ENCODE data around the gene HAUS3.
A peak's percentile ranks its signal among the peaks of the same experiment; 100 is the strongest.
"Not testable (repeated sequence)": the region's sequence is repeated elsewhere in the genome, so short reads cannot be mapped to it uniquely, and the experiment has no call there.

The HAUS3 gene

DNA sequence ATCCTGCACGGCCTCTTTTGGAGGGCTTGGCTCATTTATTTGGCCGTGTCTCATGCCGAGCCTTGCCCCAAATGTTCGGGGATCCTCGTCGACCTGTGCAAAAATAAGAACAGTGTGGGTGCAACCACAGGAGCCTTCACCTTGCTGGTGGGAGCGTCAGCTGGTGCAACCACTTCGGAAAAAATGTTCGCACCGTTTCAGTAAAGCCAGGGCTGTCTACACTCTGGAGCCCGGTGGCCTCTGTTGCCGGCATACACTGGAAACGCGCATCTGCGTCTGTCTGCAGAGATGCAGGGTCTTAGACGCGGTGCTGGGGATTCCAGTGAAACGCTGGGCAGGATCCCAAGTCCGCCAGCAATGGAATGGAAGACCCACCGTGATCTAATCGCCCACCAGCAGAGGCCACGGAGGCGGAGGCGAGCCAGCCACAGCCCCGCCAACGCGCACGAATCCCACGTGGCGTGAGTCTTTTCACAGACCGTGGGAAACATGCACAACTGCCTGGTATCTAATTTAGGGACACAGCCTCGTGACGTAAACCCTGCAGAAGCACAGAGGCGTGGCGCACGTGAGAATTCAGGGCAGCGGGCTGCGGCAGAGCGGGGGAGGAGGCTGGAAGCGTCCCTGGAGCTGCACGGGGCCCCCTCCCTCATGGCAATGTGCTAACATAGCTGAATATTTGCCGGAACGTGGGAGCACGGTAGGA is 33.8 kb upstream of the HAUS3 start:
- no peak overlapping the region for H2AFZ ChIP-seq (ENCODE audit: low read length)
- no peaks in the 10 kb centered on the region for H3K36me3 ChIP-seq (replicated peaks in 1 of 2; ENCODE audit: control insufficient read depth in 2 of 2, insufficient read depth in 2 of 2, low read length in 2 of 2)
- WGBS, 2 donors (ENCODE audit: extremely low coverage in 2 of 2, insufficient read length in 2 of 2, insufficient replicate concordance in 1 of 2), result no CpG with 5 or more reads among the region's 44 CpGs
- peak overlapping the region; percentile 61 for H2BK120ac ChIP-seq (ENCODE audit: low read depth, low read length)
- no peak overlapping the region for H3K27ac ChIP-seq (replicated peaks; ENCODE audit: low read length)
- H4K91ac ChIP-seq (ENCODE audit: low read depth, low read length, poor library complexity), result peak overlapping the region; percentile 17
- H2AK5ac ChIP-seq (ENCODE audit: low read depth, low read length), result peak overlapping the region; percentile 63
- H2BK5ac ChIP-seq (ENCODE audit: low read length), result peak overlapping the region; percentile 39
- no peak overlapping the region for H3K4me2 ChIP-seq (ENCODE audit: insufficient read depth, low read length, poor library complexity, severe bottlenecking)
- H3K4ac ChIP-seq (ENCODE audit: low read length), result no peak overlapping the region
- H3K27me3 ChIP-seq (ENCODE audit: control insufficient read depth in 3 of 3, insufficient read depth in 3 of 3, low read depth in 1 of 3, low read length in 3 of 3), result peaks cover 0 to 32% (median 0%) of the 10 kb centered on the region in 3 experiments
- H4K8ac ChIP-seq (ENCODE audit: low read depth, low read length), result no peak overlapping the region
- no peak overlapping the region for H3K4me3 ChIP-seq (ENCODE audit: low read length in 2 of 2)
- DNase-seq (ENCODE audit: low spot score), result no peak
- peak overlapping the region; percentile 22 for H2BK12ac ChIP-seq (ENCODE audit: low read length)
- H3K9me3 ChIP-seq (replicated peaks in 1 of 2; ENCODE audit: control insufficient read depth in 2 of 2, insufficient read depth in 1 of 2, low read depth in 1 of 2, low read length in 2 of 2), result peaks cover 0 to 1% of the 10 kb centered on the region in 2 donors
- H3K9ac ChIP-seq (ENCODE audit: low read depth, low read length, poor library complexity), result no peak overlapping the region
- H3K23ac ChIP-seq (ENCODE audit: low read depth, low read length, poor library complexity), result peak overlapping the region; percentile 55
- no peaks in the 10 kb centered on the region for H3K4me1 ChIP-seq (ENCODE audit: control insufficient read depth in 2 of 2, insufficient read depth in 1 of 2, low read depth in 1 of 2, low read length in 2 of 2)
- H3K18ac ChIP-seq (ENCODE audit: low read length), result peak overlapping the region; percentile 80
- H3K79me1 ChIP-seq (ENCODE audit: low read depth, low read length), result no peaks in the 10 kb centered on the region
- peak overlapping the region; percentile 82 for H3K14ac ChIP-seq (ENCODE audit: low read length)
- peak overlapping the region; percentile 58 for H2BK15ac ChIP-seq (ENCODE audit: low read length)

GRCh38 chr4:2275044-2275397 is 33.1 kb upstream of the HAUS3 start:
- H3K9me3 ChIP-seq (replicated peaks in 1 of 2; ENCODE audit: control insufficient read depth in 2 of 2, insufficient read depth in 1 of 2, low read depth in 1 of 2, low read length in 2 of 2); H3K4me3 ChIP-seq (ENCODE audit: low read length in 2 of 2); H3K27ac ChIP-seq (replicated peaks; ENCODE audit: low read length); H2AK5ac ChIP-seq (ENCODE audit: low read depth, low read length); H3K18ac ChIP-seq (ENCODE audit: low read length); H2BK12ac ChIP-seq (ENCODE audit: low read length); H4K91ac ChIP-seq (ENCODE audit: low read depth, low read length, poor library complexity); H2BK5ac ChIP-seq (ENCODE audit: low read length); H3K23ac ChIP-seq (ENCODE audit: low read depth, low read length, poor library complexity); H3K79me1 ChIP-seq (ENCODE audit: low read depth, low read length); H2AFZ ChIP-seq (ENCODE audit: low read length); H3K36me3 ChIP-seq (replicated peaks in 1 of 2; ENCODE audit: control insufficient read depth in 2 of 2, insufficient read depth in 2 of 2, low read length in 2 of 2); H3K14ac ChIP-seq (ENCODE audit: low read length); H3K4ac ChIP-seq (ENCODE audit: low read length); H2BK120ac ChIP-seq (ENCODE audit: low read depth, low read length); H4K8ac ChIP-seq (ENCODE audit: low read depth, low read length); DNase-seq (ENCODE audit: low spot score); H3K4me2 ChIP-seq (ENCODE audit: insufficient read depth, low read length, poor library complexity, severe bottlenecking); H3K4me1 ChIP-seq (ENCODE audit: control insufficient read depth in 2 of 2, insufficient read depth in 1 of 2, low read depth in 1 of 2, low read length in 2 of 2); H2BK15ac ChIP-seq (ENCODE audit: low read length); H3K9ac ChIP-seq (ENCODE audit: low read depth, low read length, poor library complexity): not testable (repeated sequence)
- no CpG with 5 or more reads among the region's 10 CpGs for WGBS, 2 donors (ENCODE audit: extremely low coverage in 2 of 2, insufficient read length in 2 of 2, insufficient replicate concordance in 1 of 2)
- peaks cover 0 to 33% (median 0%) of the 10 kb centered on the region in 3 experiments for H3K27me3 ChIP-seq (ENCODE audit: control insufficient read depth in 3 of 3, insufficient read depth in 3 of 3, low read depth in 1 of 3, low read length in 3 of 3)

GRCh38 chr4:2274320-2275043 is 32.6 kb upstream of the HAUS3 start:
- DNase-seq (ENCODE audit: low spot score), result no peak
- no CpG with 5 or more reads among the region's 21 CpGs for WGBS, 2 donors (ENCODE audit: extremely low coverage in 2 of 2, insufficient read length in 2 of 2, insufficient replicate concordance in 1 of 2)
- H3K4me2 ChIP-seq (ENCODE audit: insufficient read depth, low read length, poor library complexity, severe bottlenecking), result no peak overlapping the region
- no peak overlapping the region for H3K18ac ChIP-seq (ENCODE audit: low read length)
- H3K9me3 ChIP-seq (replicated peaks in 1 of 2; ENCODE audit: control insufficient read depth in 2 of 2, insufficient read depth in 1 of 2, low read depth in 1 of 2, low read length in 2 of 2), result peaks cover 0 to 1% of the 10 kb centered on the region in 2 donors
- peak overlapping the region; percentile 75 for H3K23ac ChIP-seq (ENCODE audit: low read depth, low read length, poor library complexity)
- H3K79me1 ChIP-seq (ENCODE audit: low read depth, low read length), result no peaks in the 10 kb centered on the region
- no peak overlapping the region for H2AK5ac ChIP-seq (ENCODE audit: low read depth, low read length)
- no peak overlapping the region for H2BK12ac ChIP-seq (ENCODE audit: low read length)
- H3K4ac ChIP-seq (ENCODE audit: low read length), result no peak overlapping the region
- H2BK5ac ChIP-seq (ENCODE audit: low read length), result no peak overlapping the region
- peaks cover 0 to 38% (median 0%) of the 10 kb centered on the region in 3 experiments for H3K27me3 ChIP-seq (ENCODE audit: control insufficient read depth in 3 of 3, insufficient read depth in 3 of 3, low read depth in 1 of 3, low read length in 3 of 3)
- no peak overlapping the region for H4K8ac ChIP-seq (ENCODE audit: low read depth, low read length)
- H4K91ac ChIP-seq (ENCODE audit: low read depth, low read length, poor library complexity), result no peak overlapping the region
- no peak overlapping the region for H3K27ac ChIP-seq (replicated peaks; ENCODE audit: low read length)
- no peaks in the 10 kb centered on the region for H3K4me1 ChIP-seq (ENCODE audit: control insufficient read depth in 2 of 2, insufficient read depth in 1 of 2, low read depth in 1 of 2, low read length in 2 of 2)
- no peak overlapping the region for H2BK120ac ChIP-seq (ENCODE audit: low read depth, low read length)
- H3K14ac ChIP-seq (ENCODE audit: low read length), result no peak overlapping the region
- no peak overlapping the region for H3K9ac ChIP-seq (ENCODE audit: low read depth, low read length, poor library complexity)
- no peak overlapping the region for H2BK15ac ChIP-seq (ENCODE audit: low read length)
- no peak overlapping the region for H2AFZ ChIP-seq (ENCODE audit: low read length)
- no peaks in the 10 kb centered on the region for H3K36me3 ChIP-seq (replicated peaks in 1 of 2; ENCODE audit: control insufficient read depth in 2 of 2, insufficient read depth in 2 of 2, low read length in 2 of 2)
- H3K4me3 ChIP-seq (ENCODE audit: low read length in 2 of 2), result no peak overlapping the region

DNA sequence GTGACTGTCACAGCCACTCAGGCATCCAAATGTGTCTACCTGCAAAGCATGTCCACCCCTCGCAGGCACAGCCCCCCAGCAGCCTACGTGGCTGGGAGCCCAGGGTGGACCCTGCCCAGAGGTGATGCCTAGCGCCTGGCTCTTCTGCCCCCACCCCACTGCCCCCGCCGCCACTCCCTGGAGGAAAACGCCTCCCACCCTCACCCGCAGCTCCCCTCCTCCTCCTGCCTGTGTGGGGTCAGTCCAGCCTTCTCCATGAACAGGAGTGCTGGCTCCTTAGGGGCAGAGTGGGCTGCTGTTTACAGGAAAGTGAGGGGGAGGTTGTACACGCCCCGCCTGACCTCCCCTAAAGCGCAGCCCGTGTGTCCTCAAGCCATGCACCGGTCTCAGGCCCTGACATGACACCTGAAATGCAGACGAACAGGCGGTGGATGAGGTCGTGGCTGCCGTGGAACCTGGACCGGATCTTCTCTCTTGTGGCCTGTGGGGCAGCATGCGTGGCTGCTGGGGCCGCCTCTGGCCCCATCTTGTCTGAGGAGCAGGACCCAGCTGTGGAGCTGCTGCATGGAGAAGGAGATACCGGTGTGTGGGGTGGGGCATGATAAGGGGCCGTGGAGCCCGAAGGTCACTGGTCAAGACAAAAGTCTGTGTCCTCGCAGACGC is 31.9 kb upstream of the HAUS3 start:
- Histone ChIP-seq H4K91ac (ENCODE audit: low read depth, low read length, poor library complexity) (no peak overlapping the region), H3K79me1 (ENCODE audit: low read depth, low read length) (no peaks in the 10 kb centered on the region), H3K4ac (ENCODE audit: low read length) (no peak overlapping the region), H3K14ac (ENCODE audit: low read length) (no peak overlapping the region), H3K4me3 (ENCODE audit: low read length in 2 of 2) (no peak overlapping the region), H3K27me3 (ENCODE audit: control insufficient read depth in 3 of 3, insufficient read depth in 3 of 3, low read depth in 1 of 3, low read length in 3 of 3) (peaks cover 0 to 45% (median 0%) of the 10 kb centered on the region in 3 experiments), H3K18ac (ENCODE audit: low read length) (peak overlapping the region; percentile 80), H3K27ac (replicated peaks; ENCODE audit: low read length) (no peak overlapping the region), H4K8ac (ENCODE audit: low read depth, low read length) (peak overlapping the region; percentile 17), H3K9ac (ENCODE audit: low read depth, low read length, poor library complexity) (peak overlapping the region; percentile 44), H3K4me2 (ENCODE audit: insufficient read depth, low read length, poor library complexity, severe bottlenecking) (no peak overlapping the region), H2BK15ac (ENCODE audit: low read length) (peak overlapping the region; percentile 88), H2AFZ (ENCODE audit: low read length) (no peak overlapping the region), H2BK120ac (ENCODE audit: low read depth, low read length) (no peak overlapping the region), H3K9me3 (replicated peaks in 1 of 2; ENCODE audit: control insufficient read depth in 2 of 2, insufficient read depth in 1 of 2, low read depth in 1 of 2, low read length in 2 of 2) (peaks cover 0 to 1% of the 10 kb centered on the region in 2 donors), H3K4me1 (ENCODE audit: control insufficient read depth in 2 of 2, insufficient read depth in 1 of 2, low read depth in 1 of 2, low read length in 2 of 2) (peaks cover 0 to 4% of the 10 kb centered on the region in 2 donors), H3K36me3 (replicated peaks in 1 of 2; ENCODE audit: control insufficient read depth in 2 of 2, insufficient read depth in 2 of 2, low read length in 2 of 2) (no peaks in the 10 kb centered on the region), H2BK12ac (ENCODE audit: low read length) (peak overlapping the region; percentile 22), H3K23ac (ENCODE audit: low read depth, low read length, poor library complexity) (peak overlapping the region; percentile 75), H2AK5ac (ENCODE audit: low read depth, low read length) (peak overlapping the region; percentile 88), H2BK5ac (ENCODE audit: low read length) (no peak overlapping the region)
- DNase-seq (ENCODE audit: low spot score), result no peak
- WGBS, 2 donors (ENCODE audit: extremely low coverage in 2 of 2, insufficient read length in 2 of 2, insufficient replicate concordance in 1 of 2), result no CpG with 5 or more reads among the region's 24 CpGs

Measured in neuronal stem cell (in vitro differentiated cells).